H1 (cell line): Measurements from ENCODE around the gene NEFH. TPM values are rescaled to one million over a fixed set of nuclear protein-coding genes. Genes with fewer than 3 reads are reported as not detected.

Experiments
- CTCF ChIA-PET: fragments of 300-600 bp; sonication (Branson Sonifier 250); formaldehyde crosslinking; loops from one replicate; lab custom pipeline; 2021; ENCODE audit not compliant: partially characterized antibody; lab: Charles Lee
- POLR2A ChIA-PET: fragments of 300-600 bp; sonication (Branson Sonifier 250); formaldehyde crosslinking; loops from one replicate; lab custom pipeline; 2021; ENCODE audit warnings: inconsistent platforms; ENCODE audit not compliant: partially characterized antibody; lab: Charles Lee
- DNase-seq, 2 experiments: peaks; one replicate each; pipeline versions ENCODE4 v3.0.0 to v3.0.0-alpha.2; 2010 to 2022; ENCODE audit warnings: low spot score in 2 of 2, low read depth in 1 of 2, mixed read lengths in 1 of 2
- FAIRE-seq: peaks from 2 replicates; lab custom pipeline; 2011; peaks lifted over from hg19 to GRCh38; lab: Jason Lieb, UNC
- H2AFZ ChIP-seq: 2 replicates; pipeline ENCODE4 v1.8.1; 2012; ENCODE audit warnings: low read length, inconsistent platforms
- H2AK5ac ChIP-seq: 2 replicates; pipeline ENCODE4 v1.6.1; 2013; ENCODE audit warnings: low read depth, low read length
- H2BK120ac ChIP-seq: replicated peaks from 2 replicates; pipeline ENCODE3; 2013; ENCODE audit warnings: low read depth, low read length, inconsistent platforms
- H2BK12ac ChIP-seq: 2 replicates; pipeline ENCODE4 v1.6.1; 2013; ENCODE audit warnings: low read depth, low read length
- H2BK15ac ChIP-seq: 2 replicates; pipeline ENCODE4 v1.6.1; 2013; ENCODE audit warnings: low read length
- H2BK20ac ChIP-seq: 2 replicates; pipeline ENCODE4 v1.6.1; 2013; ENCODE audit warnings: low read length
- H2BK5ac ChIP-seq: 2 replicates; pipeline ENCODE4 v1.6.1; 2013; ENCODE audit warnings: low read depth, low read length
- H3K14ac ChIP-seq: 2 replicates; pipeline ENCODE4 v1.6.1; 2013; ENCODE audit warnings: inconsistent platforms; ENCODE audit not compliant: insufficient read length
- H3K18ac ChIP-seq: 2 replicates; pipeline ENCODE4 v1.6.1; 2013; ENCODE audit warnings: low read length; ENCODE audit errors: extremely low read depth
- H3K23ac ChIP-seq: 2 replicates; pipeline ENCODE4 v1.6.1; 2013; ENCODE audit warnings: inconsistent platforms; ENCODE audit not compliant: insufficient read length
- H3K23me2 ChIP-seq: 2 replicates; pipeline ENCODE4 v1.6.1; 2013; ENCODE audit warnings: low read depth, low read length
- H3K27ac ChIP-seq: 2 replicates; pipeline ENCODE4 v1.6.1; 2011; ENCODE audit warnings: low read depth, low read length, inconsistent platforms
- H3K27me3 ChIP-seq, 4 experiments: replicated peaks in 1 of 4; 1 replicate in 1 of 4; 2 replicates in 3 of 4; pipeline versions ENCODE4 v1.6.1 to v1.8.1; 2011 to 2013; ENCODE audit warnings: low read length in 3 of 4, mild to moderate bottlenecking in 3 of 4, inconsistent platforms in 2 of 4, mixed read lengths in 2 of 4, moderate library complexity in 1 of 4; ENCODE audit not compliant: control insufficient read depth in 3 of 4, insufficient read depth in 3 of 4; ENCODE audit errors: extremely low read depth in 1 of 4
- H3K36me3 ChIP-seq, 4 experiments: 2 replicates each; pipeline versions ENCODE4 v1.6.1 to v1.8.1; 2011 to 2013; ENCODE audit warnings: mild to moderate bottlenecking in 4 of 4, low read length in 3 of 4, moderate library complexity in 2 of 4, control low read depth in 1 of 4, inconsistent platforms in 1 of 4; ENCODE audit not compliant: insufficient read depth in 4 of 4, control insufficient read depth in 2 of 4
- H3K4ac ChIP-seq: replicated peaks from 2 replicates; pipeline ENCODE3; 2013; ENCODE audit warnings: low read length, low read depth, mixed read lengths, inconsistent platforms; ENCODE audit not compliant: insufficient read length
- H3K4me1 ChIP-seq, 4 experiments: replicated peaks in 1 of 4; 1 replicate in 1 of 4; 2 replicates in 3 of 4; pipeline versions ENCODE4 v1.6.1 to v1.8.1; 2011 to 2013; ENCODE audit warnings: low read length in 3 of 4, inconsistent platforms in 2 of 4, mixed read lengths in 1 of 4; ENCODE audit not compliant: insufficient read depth in 4 of 4, control insufficient read depth in 3 of 4
- H3K4me2 ChIP-seq, 2 experiments: 2 replicates each; pipeline versions ENCODE4 v1.6.1 to v1.8.1; 2011 to 2013; ENCODE audit warnings: low read depth in 2 of 2, low read length in 2 of 2, control low read depth in 1 of 2, inconsistent platforms in 1 of 2, mild to moderate bottlenecking in 1 of 2; ENCODE audit not compliant: insufficient read depth in 1 of 2
- H3K4me3 ChIP-seq, 4 experiments: fragments of 200-600, 300-600 bp in 1 of 4; sonication (generic), shearing (Covaris generic), sonication (Bioruptor Twin) in 1 of 4; 2 replicates each; pipeline versions ENCODE4 v1.5.1 to v1.8.1; 2011 to 2016; ENCODE audit warnings: low read length in 4 of 4, low read depth in 3 of 4, control low read depth in 2 of 4, inconsistent platforms in 2 of 4, mild to moderate bottlenecking in 2 of 4, mixed read lengths in 1 of 4, moderate library complexity in 1 of 4; ENCODE audit not compliant: insufficient read depth in 2 of 4; ENCODE audit errors: extremely low read depth in 1 of 4
- H3K56ac ChIP-seq: replicated peaks from 2 replicates; pipeline ENCODE3; 2013; ENCODE audit warnings: low read depth, mild to moderate bottlenecking, mixed read lengths, low read length, inconsistent platforms; ENCODE audit not compliant: insufficient read length
- H3K79me1 ChIP-seq: 2 replicates; pipeline ENCODE4 v1.6.1; 2013; ENCODE audit warnings: low read depth, low read length, control low read depth
- H3K79me2 ChIP-seq, 2 experiments: 2 replicates each; pipeline versions ENCODE4 v1.6.1 to v1.8.1; 2012 to 2013; ENCODE audit warnings: low read length in 2 of 2, mild to moderate bottlenecking in 2 of 2, inconsistent platforms in 1 of 2; ENCODE audit not compliant: insufficient read depth in 2 of 2, control insufficient read depth in 1 of 2
- H3K9ac ChIP-seq, 4 experiments: replicated peaks in 1 of 4; 1 replicate in 1 of 4; 2 replicates in 3 of 4; pipeline versions ENCODE4 v1.6.1 to v1.8.1; 2011 to 2013; ENCODE audit warnings: low read depth in 3 of 4, low read length in 3 of 4, control low read depth in 2 of 4, mild to moderate bottlenecking in 2 of 4, moderate library complexity in 2 of 4, inconsistent platforms in 1 of 4; ENCODE audit errors: extremely low read depth in 1 of 4
- H3K9me3 ChIP-seq, 2 experiments: 2 replicates each; pipeline versions ENCODE4 v1.6.1 to v1.8.1; 2012 to 2013; ENCODE audit warnings: mild to moderate bottlenecking in 2 of 2, moderate library complexity in 2 of 2, control low read depth in 1 of 2, inconsistent platforms in 1 of 2, low read depth in 1 of 2, low read length in 1 of 2, mixed read lengths in 1 of 2; ENCODE audit not compliant: insufficient read depth in 2 of 2
- H4K20me1 ChIP-seq, 2 experiments: replicated peaks in 1 of 2; 2 replicates each; pipeline versions ENCODE3 to v1.8.1; 2011 to 2013; ENCODE audit warnings: inconsistent platforms in 2 of 2, low read length in 2 of 2, mild to moderate bottlenecking in 1 of 2; ENCODE audit not compliant: insufficient read depth in 2 of 2, control insufficient read depth in 1 of 2
- H4K5ac ChIP-seq: 2 replicates; pipeline ENCODE4 v1.6.1; 2013; ENCODE audit warnings: low read length, low read depth, mixed read lengths, inconsistent platforms; ENCODE audit not compliant: insufficient read length
- H4K8ac ChIP-seq: 2 replicates; pipeline ENCODE4 v1.8.0; 2013; ENCODE audit warnings: mild to moderate bottlenecking, moderate library complexity, low read length, inconsistent platforms; ENCODE audit not compliant: insufficient read depth; ENCODE audit errors: extremely low read depth
- H4K91ac ChIP-seq: replicated peaks from 2 replicates; pipeline ENCODE3; 2013; ENCODE audit warnings: low read length, mixed read lengths, inconsistent platforms; ENCODE audit not compliant: insufficient read length
- ASH2L ChIP-seq: fragments of 200-600, 300-600 bp; sonication (generic); IDR thresholded peaks from one replicate; pipeline ENCODE4 v1.7.1; 2017; ENCODE audit warnings: low read length
- EGR1 ChIP-seq: IDR thresholded peaks from 2 replicates; pipeline ENCODE4 v1.6.1; 2011; ENCODE audit warnings: low read depth, low read length, borderline replicate concordance
- FOSL1 ChIP-seq: IDR thresholded peaks from 2 replicates; pipeline ENCODE4 v1.6.1; 2011; ENCODE audit warnings: mild to moderate bottlenecking, low read depth, low read length, moderate library complexity; ENCODE audit not compliant: insufficient read depth
- JUND ChIP-seq: IDR thresholded peaks from 2 replicates; pipeline ENCODE4 v1.6.1; 2011; ENCODE audit warnings: mild to moderate bottlenecking, improper control_type of control experiment, low read length
- KDM1A ChIP-seq: fragments of 200-600, 300-600 bp; sonication (generic); IDR thresholded peaks from 2 replicates; pipeline ENCODE4 v1.7.1; 2016; ENCODE audit warnings: mild to moderate bottlenecking, low read length, borderline replicate concordance
- KDM4A ChIP-seq: IDR thresholded peaks from one replicate; pipeline ENCODE4 v1.7.1; 2012; ENCODE audit warnings: low read depth, mild to moderate bottlenecking, moderate library complexity, low read length, inconsistent platforms; ENCODE audit not compliant: severe bottlenecking
- POLR2AphosphoS5 ChIP-seq: IDR thresholded peaks from 2 replicates; pipeline ENCODE4 v1.6.1; 2011; ENCODE audit warnings: low read depth, low read length
- POU5F1 ChIP-seq: IDR thresholded peaks from 2 replicates; pipeline ENCODE4 v1.6.1; 2011; ENCODE audit warnings: low read depth, mild to moderate bottlenecking, low read length, moderate library complexity
- RAD21 ChIP-seq, 2 experiments: IDR thresholded peaks in 1 of 2; conservative IDR thresholded peaks in 1 of 2; 2 replicates each; pipeline ENCODE4 v1.6.1; 2011; ENCODE audit warnings: low read depth in 2 of 2, low read length in 2 of 2, improper control_type of control experiment in 1 of 2, inconsistent platforms in 1 of 2, mild to moderate bottlenecking in 1 of 2, moderate library complexity in 1 of 2
- SIX5 ChIP-seq: IDR thresholded peaks from 2 replicates; pipeline ENCODE4 v1.6.1; 2011; ENCODE audit warnings: mild to moderate bottlenecking, low read depth, low read length
- SRF ChIP-seq: IDR thresholded peaks from 2 replicates; pipeline ENCODE4 v1.6.1; 2011; ENCODE audit warnings: mild to moderate bottlenecking, low read depth, low read length, moderate library complexity
- SUZ12 ChIP-seq: fragments of 200-600 bp; sonication (generic); IDR thresholded peaks from 2 replicates; pipeline ENCODE4 v1.6.1; 2012; ENCODE audit warnings: mild to moderate bottlenecking, inconsistent platforms, low read length, moderate library complexity, mixed read lengths
- TAF7 ChIP-seq: optimal IDR thresholded peaks from 2 replicates; pipeline ENCODE3; 2011; ENCODE audit warnings: low read depth, mild to moderate bottlenecking, inconsistent platforms, low read length, moderate library complexity, borderline replicate concordance
- WGBS, 2 experiments: shearing (Covaris generic) in 1 of 2; methylation state at CpG; one replicate each; pipeline versions ENCODE4 v1.1.6 to v1.1.7; 2013 to 2015; ENCODE audit warnings: low lambda C conversion rate in 2 of 2, mixed read lengths in 2 of 2, inconsistent platforms in 1 of 2, low coverage in 1 of 2, missing lambda C conversion rate in 1 of 2; ENCODE audit not compliant: insufficient replicate concordance in 2 of 2, insufficient coverage in 1 of 2, insufficient read length in 1 of 2; ENCODE audit errors: extremely low coverage in 1 of 2, missing lambda C conversion rate in 1 of 2; 5-methylcytosine and 5-hydroxymethylcytosine counted together
- polyA plus RNA-seq, 7 experiments: library from polyadenylated mRNA; depleted of rRNA in 3 of 7; stranded (reverse) in 5 of 7; unstranded in 2 of 7; fragments of >200 nt in 5 of 7; fragments of 200-250 nt in 2 of 7; gene quantifications; 1 replicate in 5 of 7; 2 replicates in 1 of 7; 4 replicates in 1 of 7; pipeline versions ENCODE4 v1.2.1 to v1.2.3, GENCODE V29; 2011 to 2013; ENCODE audit warnings: missing spikeins in 2 of 7, mixed read lengths in 2 of 7
- total RNA-seq: library from RNA; stranded (reverse); fragmentation: NEBNext Ultra II Directional; extraction: Animal tissue kit (Norgen Biotek cat#: 25700); gene quantifications from 2 replicates; pipeline ENCODE4 v1.2.1, GENCODE V29; 2021
- TF ChIP-seq, protein P1 (sequence below): IDR thresholded peaks from 2 replicates; pipeline ENCODE4 v1.6.1; 2011; ENCODE audit warnings: low read depth, mild to moderate bottlenecking, low read length; ENCODE audit not compliant: insufficient read depth

The NEFH gene
- total and polyA plus RNA-seq, 2 of the 8 experiments (the other 6 are each of a cell fraction or from before 2014, with no cell fraction given) = 0.57 to 2.3 TPM

DNA sequence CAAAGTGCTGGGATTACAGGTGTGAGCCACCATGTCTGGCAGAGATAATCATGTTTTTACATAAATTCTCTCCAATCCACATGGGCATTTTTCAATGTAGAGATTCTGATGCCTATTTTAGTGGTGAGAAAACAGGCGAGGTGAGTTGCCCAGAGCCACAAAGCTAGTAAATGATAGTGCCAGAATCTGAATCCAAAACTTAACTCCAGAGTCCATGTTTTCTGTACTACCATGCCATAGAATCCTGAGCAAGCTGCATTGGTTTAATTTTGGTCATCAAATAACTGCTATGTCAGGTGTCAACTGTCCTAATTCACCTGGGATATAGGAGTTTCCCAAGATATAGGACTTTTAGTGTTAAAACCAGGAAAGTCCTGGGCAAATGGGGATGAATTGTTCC lies 13.6 kb downstream of the NEFH start:
- Histone ChIP-seq H2BK20ac (no peak overlapping the region), H3K4me2 (no peak overlapping the region), H4K5ac (no peak overlapping the region), H2BK120ac (no peak overlapping the region), H3K36me3 (no peaks in the 10 kb centered on the region), H3K27me3 (no peaks in the 10 kb centered on the region), H3K56ac (no peak overlapping the region), H3K14ac (no peak overlapping the region), H3K9ac (no peak overlapping the region), H3K23ac (no peak overlapping the region), H3K18ac (no peak overlapping the region), H3K27ac (no peak overlapping the region), H3K23me2 (no peaks in the 10 kb centered on the region), H4K8ac (no peak overlapping the region), H2BK15ac (no peak overlapping the region), H2BK12ac (no peak overlapping the region), H3K4me1 (no peaks in the 10 kb centered on the region), H3K79me2 (no peaks in the 10 kb centered on the region), H2BK5ac (no peak overlapping the region), H2AFZ (no peak overlapping the region), H3K79me1 (no peaks in the 10 kb centered on the region), H3K9me3 (0 out of 4 replicates have a peak, but pooled peaks cover 0 to 3% of the 10 kb centered on the region in 2 experiments), H3K4ac (no peak overlapping the region), H4K91ac (no peak overlapping the region), H3K4me3 (no peak overlapping the region), H4K20me1 (no peaks in the 10 kb centered on the region), H2AK5ac (no peak overlapping the region)
- POLR2A ChIA-PET = interaction anchor here (0.8 to 2.0 kb wide), 3 partner anchors 12 to 60 kb away, joined by 3 to 11 read pairs (median 5); partner anchors contain the start of gene THOC5
- DNase-seq = no peak
- WGBS, 2 experiments = 88% methylated on average over 1 of the region's 1 CpG; no CpG with 5 or more reads in 1 of the 2 experiments
- no peak for FAIRE-seq
- CTCF ChIA-PET = interaction anchor here (0.8 to 2.2 kb wide), 2 partner anchors 11 to 22 kb away, joined by 3 to 6 read pairs; no protein-coding TSS in a partner anchor
- no peak for TF ChIP-seq FOSL1
- TF ChIP-seq KDM1A = no peak
- no peak for TF ChIP-seq POLR2AphosphoS5
- TF ChIP-seq SUZ12 = no peak
- no peak for TF ChIP-seq JUND
- TF ChIP-seq, protein P1, sequence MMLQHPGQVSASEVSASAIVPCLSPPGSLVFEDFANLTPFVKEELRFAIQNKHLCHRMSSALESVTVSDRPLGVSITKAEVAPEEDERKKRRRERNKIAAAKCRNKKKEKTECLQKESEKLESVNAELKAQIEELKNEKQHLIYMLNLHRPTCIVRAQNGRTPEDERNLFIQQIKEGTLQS = no peak
- TF ChIP-seq RAD21 (IDR thresholded peaks at IDR 0.05 in 1 of 2, conservative IDR thresholded peaks at IDR 0.05 in 1 of 2; ENCODE audit: low read depth in 2 of 2, low read length in 2 of 2) = no peak
- no peak for TF ChIP-seq TAF7
- TF ChIP-seq EGR1 = no peak
- TF ChIP-seq ASH2L = no peak
- no peak for TF ChIP-seq SIX5
- TF ChIP-seq KDM4A = no peak
- no peak for TF ChIP-seq SRF
- no peak for TF ChIP-seq POU5F1
